GM18511 (cell line): ENCODE measurements around the gene EPHA6.
"Not testable (repeated sequence)": the region's sequence is repeated elsewhere in the genome, so short reads cannot be mapped to it uniquely, and the experiment has no call there.

Experiments
- ATAC-seq: cut with Tn5 transposase; IDR thresholded peaks from one replicate; pipeline ENCODE4 v1.9.1; 2021; ENCODE audit warnings: mild to moderate bottlenecking, moderate library complexity; ENCODE audit not compliant: unreplicated experiment

Gene EPHA6

DNA sequence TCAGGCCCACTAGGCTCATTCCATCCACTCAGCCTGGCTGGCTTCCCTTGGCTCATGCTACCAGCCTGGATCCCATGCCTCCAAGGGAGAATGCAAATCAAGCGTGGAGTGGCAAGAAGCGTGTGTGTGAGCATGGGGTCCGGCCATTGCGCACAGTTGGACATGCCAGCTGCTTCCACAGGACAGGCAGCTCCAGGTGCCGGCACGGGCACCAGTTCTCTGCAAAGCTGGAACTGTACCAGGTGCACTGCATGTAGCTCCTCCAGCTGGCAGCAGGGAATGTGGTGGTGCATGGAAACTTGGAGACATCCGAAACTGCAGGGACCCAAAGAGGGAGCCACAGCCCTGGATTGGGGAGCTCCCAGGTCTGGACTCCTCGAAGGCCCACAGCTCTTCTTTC lies 449.8 kb downstream of the EPHA6 start:
- no peak for ATAC-seq

- ATAC-seq: no peak
These were observed 451.0 kb downstream of the EPHA6 start for GRCh38 chr3:97265237-97266005.

- no peak for ATAC-seq
These were observed 454.8 kb downstream of the EPHA6 start for GRCh38 chr3:97269202-97269601.

GRCh38 chr3:97276879-97277550 lies 462.6 kb downstream of the EPHA6 start:
- not testable (repeated sequence) for ATAC-seq

DNA sequence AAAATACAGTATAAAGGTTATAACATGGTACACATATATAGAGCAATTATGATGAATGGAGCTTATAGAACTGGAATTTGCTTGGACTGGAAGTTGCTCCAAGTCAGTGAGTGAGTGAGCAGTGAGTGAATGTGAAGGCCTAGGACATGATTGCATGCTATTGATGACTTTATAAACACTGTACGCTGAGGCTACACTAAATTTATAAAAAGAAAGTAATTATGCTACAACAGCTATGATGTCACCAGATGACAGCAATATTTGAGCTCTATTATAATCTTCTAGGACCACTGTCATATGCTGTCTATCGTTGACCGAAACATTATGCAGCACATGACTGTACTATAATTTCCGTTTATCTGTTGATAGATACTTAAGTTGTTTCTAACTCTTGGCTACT lies 463.3 kb downstream of the EPHA6 start:
- ATAC-seq: no peak

DNA sequence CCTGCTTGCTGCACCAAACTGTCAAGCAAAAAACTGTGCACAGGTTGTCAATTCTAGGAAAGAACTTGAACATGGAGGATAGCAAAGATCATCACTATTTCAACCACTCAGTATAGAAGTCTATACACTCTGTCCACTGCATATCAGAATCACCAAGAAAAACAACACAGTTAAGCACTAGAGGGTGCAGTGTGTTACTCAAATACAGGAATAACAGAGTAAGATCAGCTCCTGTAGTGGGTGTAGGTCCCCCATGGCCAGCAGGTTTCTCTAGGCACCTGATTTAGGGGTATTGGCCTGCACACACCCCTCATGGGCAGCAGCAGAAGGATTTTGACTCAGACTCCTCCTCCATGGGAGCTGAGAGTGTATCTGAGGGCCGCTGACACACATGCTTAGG lies 464.1 kb downstream of the EPHA6 start:
- no peak for ATAC-seq

DNA sequence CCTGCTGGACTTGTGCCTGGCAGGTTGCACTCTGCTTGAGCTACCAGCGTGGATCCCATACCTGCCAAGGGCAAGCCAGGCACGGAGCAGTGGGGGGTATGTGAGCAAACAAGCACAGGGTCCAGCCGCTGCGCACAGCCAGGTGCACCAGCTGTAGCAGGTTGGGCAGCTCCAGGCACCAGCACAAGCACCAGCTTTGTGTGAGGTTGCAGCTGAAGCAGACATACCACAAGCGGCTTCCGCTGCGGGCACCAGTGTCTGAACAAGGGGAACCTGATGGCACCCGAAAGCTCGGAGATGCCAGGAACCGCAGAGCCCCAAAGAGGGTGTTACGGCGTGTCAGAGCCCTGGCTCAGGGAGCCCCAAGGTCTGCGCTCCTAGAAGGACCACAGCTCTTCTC lies 477.5 kb downstream of the EPHA6 start:
- no peak for ATAC-seq

GRCh38 chr3:97293596-97294131 lies 479.3 kb downstream of the EPHA6 start:
- no peak for ATAC-seq

DNA sequence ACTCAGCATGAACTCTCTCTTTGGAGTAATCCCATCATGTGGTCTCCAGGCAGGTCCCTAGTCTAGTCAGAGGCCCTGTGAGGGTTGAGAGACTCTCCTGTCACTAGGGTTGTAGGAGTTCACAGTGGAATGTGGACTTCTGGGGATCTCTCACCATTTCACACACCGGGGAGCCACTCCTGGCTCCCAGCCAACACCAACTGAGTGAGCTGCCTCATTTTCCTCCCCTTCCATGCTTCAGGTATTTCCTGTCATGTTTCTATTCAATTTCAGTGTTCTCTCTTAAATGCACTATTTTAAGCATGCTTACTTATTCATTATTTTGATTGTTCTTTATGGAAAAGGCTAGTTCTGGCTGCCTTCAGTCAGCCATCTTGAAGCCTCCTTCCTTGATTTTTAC lies 482.6 kb downstream of the EPHA6 start:
- ATAC-seq: no peak

GRCh38 chr3:97301114-97301513 lies 486.7 kb downstream of the EPHA6 start:
- ATAC-seq: no peak

DNA sequence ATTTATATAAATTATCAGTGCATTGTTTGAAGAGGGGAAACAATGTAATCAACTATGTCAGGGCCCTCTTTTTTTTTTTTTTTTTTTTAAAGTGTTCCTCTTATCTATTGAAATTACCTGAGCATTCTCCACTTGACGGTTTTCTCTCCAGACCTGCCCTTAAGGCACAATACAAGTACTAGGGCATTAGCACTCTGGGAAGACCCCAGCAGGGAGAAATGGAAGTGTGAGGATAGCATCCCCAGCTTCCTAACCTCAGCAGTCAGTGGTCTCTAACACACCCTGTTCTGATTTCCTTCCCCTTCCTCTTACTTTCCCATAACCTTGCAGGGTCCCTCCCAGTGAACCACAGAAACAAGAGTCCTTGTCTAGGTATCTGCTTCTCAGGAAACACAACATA lies 491.8 kb downstream of the EPHA6 start:
- ATAC-seq: no peak

GRCh38 chr3:97338375-97338774 lies 524.0 kb downstream of the EPHA6 start:
- ATAC-seq: no peak

- ATAC-seq: no peak
These were observed 526.5 kb downstream of the EPHA6 start for GRCh38 chr3:97340940-97341339.

DNA sequence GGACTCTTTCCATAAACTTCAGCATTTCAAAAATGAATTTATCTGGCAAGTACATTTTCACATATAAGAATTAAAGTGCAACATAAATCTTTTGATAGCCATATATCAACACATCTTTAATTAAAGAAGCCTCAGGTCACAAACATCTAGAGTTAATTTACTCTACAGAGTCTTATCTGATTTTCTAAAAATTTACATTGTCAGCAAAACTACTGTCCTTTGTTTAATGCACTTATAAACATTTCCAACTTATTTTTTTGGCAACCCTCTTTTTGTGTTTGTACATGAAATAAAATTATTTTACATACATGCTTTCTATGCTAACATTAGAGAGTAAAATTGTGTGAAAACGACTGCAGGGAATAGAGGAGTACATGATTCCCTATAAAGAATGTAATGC lies 533.4 kb downstream of the EPHA6 start:
- ATAC-seq: no peak

GRCh38 chr3:97350971-97351370 lies 536.6 kb downstream of the EPHA6 start:
- ATAC-seq: no peak

DNA sequence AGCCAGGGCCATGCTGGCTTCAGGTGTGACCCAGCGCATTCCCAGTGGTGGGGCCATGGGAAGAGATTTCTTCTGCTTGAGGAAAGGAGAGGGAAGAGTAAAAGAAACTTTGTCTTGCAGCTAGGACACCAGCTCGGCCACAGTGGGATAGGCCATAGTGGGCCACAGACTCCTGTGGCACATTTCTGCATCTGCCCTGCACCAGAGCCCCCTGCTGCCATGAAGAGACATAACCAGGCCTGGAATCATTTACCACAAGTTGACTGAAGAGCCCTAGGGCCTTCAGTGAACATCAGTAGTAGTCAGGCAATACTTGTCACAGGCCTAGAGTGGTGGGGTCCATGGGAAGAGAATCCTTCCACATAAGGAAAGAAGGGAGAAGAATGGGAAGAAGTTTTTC lies 538.8 kb downstream of the EPHA6 start:
- no peak for ATAC-seq

GRCh38 chr3:97359977-97360376 lies 545.6 kb downstream of the EPHA6 start:
- ATAC-seq: no peak

- ATAC-seq: no peak
These were observed 546.4 kb downstream of the EPHA6 start for GRCh38 chr3:97360804-97361203.

DNA sequence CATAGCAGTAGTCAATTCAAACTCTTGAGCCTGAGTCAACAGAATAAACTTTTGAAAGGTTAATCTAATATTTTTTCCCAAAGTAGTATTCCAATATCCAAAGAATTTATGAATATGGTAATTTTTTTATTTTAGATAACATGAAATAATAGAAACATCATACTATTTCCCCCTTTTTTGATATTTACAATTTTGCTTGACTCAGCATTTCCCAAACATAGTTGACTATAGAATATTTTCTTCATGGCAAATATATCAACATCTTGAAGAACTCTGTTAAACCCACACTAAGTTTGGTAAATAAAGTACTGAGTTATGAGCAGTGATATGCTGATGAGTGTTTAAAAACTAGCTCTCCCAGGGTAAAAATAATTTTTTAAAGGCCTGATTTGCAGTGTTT lies 570.2 kb downstream of the EPHA6 start:
- ATAC-seq: no peak

GRCh38 chr3:97388774-97389173 lies 574.4 kb downstream of the EPHA6 start:
- no peak for ATAC-seq

- ATAC-seq: no peak
These were observed 575.5 kb downstream of the EPHA6 start for GRCh38 chr3:97389936-97390335.

DNA sequence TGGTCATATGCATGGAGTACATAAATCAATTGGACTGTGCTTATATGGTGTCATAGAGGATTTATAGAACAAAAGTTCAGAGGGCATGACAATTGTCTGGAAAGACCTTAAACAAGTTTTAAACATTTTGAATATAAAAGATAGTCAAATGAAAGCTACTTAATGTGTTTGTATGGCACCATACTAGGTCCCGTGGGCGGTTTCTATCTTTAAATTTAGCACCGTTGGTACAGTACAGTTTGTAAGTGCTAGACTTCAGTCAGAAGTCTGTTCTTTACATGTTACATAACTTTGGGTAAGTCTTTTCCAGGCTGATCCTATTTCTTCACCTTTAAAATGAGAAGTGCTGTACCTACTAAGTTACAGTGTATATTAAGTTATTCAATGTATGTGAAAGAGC lies 576.8 kb downstream of the EPHA6 start:
- ATAC-seq: no peak
